Stimulated activated CD4-positive, alpha-beta T cell treated with anti-CD3 and anti-CD28 coated beads, Interleukin-1b, Interleukin-23, amount 100 ng/mL, for 4 hours (primary cell): ENCODE measurements around the gene APBB2.
"Not testable (repeated sequence)": the region's sequence is repeated elsewhere in the genome, so short reads cannot be mapped to it uniquely, and the experiment has no call there.

Experiments used
- DNase-seq, 2 donors: peaks; one replicate each; pipeline ENCODE4 v3.0.0-alpha.2; 2020; ENCODE audit warnings: low read depth in 2 of 2

Gene APBB2

GRCh38 chr4:40827758-40828157, 386.6 kb downstream of the APBB2 start:
- DNase-seq, result no peak

- no peak for DNase-seq
These were observed 387.5 kb downstream of the APBB2 start for GRCh38 chr4:40826821-40827220.

- DNase-seq, result no peak
These were observed 389.1 kb downstream of the APBB2 start for GRCh38 chr4:40825014-40825838.

GRCh38 chr4:40822420-40823166, 391.7 kb downstream of the APBB2 start:
- no peak for DNase-seq

GRCh38 chr4:40820101-40820500, 394.2 kb downstream of the APBB2 start:
- DNase-seq, result no peak

GRCh38 chr4:40817157-40817556, 397.2 kb downstream of the APBB2 start:
- not testable (repeated sequence) for DNase-seq

GRCh38 chr4:40812856-40813255, 401.5 kb downstream of the APBB2 start:
- no peak for DNase-seq

- no peak for DNase-seq
These were observed 402.0 kb downstream of the APBB2 start for GRCh38 chr4:40812386-40812785.

GRCh38 chr4:40811956-40812355, 402.4 kb downstream of the APBB2 start:
- DNase-seq, result no peak

- no peak for DNase-seq
These were observed 405.4 kb downstream of the APBB2 start for GRCh38 chr4:40808926-40809457.

DNA sequence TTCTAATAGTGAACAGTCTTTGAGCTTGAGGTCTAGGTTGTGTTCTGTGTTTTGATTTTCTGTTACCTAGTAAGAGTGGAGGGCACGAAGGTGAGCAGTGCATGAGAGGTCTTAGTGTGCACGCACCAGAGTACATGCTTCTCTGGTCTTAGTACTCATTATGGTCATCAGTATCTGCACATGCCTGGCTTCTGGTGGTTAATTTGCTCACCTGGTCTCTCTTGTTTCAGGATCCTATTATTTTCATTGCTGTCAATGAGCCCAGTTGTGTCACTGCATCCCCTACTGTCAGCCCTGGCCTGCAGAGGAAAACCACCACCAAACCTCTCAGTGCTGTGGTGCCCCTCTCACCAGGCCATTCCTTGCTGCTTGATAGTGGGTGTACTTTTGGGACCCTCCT, 409.7 kb downstream of the APBB2 start:
- no peak for DNase-seq

DNA sequence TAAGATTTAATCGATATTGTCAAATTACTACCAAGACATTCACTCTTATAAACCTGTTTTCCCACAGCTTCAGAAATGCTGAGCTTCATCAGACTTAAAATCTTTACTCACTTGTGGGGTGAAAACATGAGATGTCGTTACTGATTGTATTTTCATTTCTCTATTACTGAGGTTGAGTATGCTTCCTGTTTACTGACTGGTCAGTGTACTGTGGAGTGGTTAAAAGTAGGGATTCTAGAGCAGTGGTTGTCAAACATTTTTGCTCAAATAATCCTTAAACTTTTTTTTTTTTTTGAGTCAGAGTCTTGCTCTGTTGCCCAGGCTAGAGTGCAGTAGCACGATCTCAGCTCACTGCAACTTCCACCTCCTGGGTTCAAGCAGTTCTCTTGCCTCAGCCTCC, 414.3 kb downstream of the APBB2 start:
- no peak for DNase-seq

GRCh38 chr4:40789771-40790170, 424.6 kb downstream of the APBB2 start:
- no peak for DNase-seq

- DNase-seq, result no peak
These were observed 425.3 kb downstream of the APBB2 start for GRCh38 chr4:40789031-40789430.

- DNase-seq, result no peak
These were observed 426.0 kb downstream of the APBB2 start for GRCh38 chr4:40788331-40788730.

- DNase-seq, result no peak
These were observed 428.6 kb downstream of the APBB2 start for GRCh38 chr4:40785727-40786126.

GRCh38 chr4:40782876-40783275, 431.5 kb downstream of the APBB2 start:
- no peak for DNase-seq

- no peak for DNase-seq
These were observed 436.3 kb downstream of the APBB2 start for GRCh38 chr4:40778090-40778489.

- DNase-seq, result no peak
These were observed 445.1 kb downstream of the APBB2 start for GRCh38 chr4:40769266-40769665.

DNA sequence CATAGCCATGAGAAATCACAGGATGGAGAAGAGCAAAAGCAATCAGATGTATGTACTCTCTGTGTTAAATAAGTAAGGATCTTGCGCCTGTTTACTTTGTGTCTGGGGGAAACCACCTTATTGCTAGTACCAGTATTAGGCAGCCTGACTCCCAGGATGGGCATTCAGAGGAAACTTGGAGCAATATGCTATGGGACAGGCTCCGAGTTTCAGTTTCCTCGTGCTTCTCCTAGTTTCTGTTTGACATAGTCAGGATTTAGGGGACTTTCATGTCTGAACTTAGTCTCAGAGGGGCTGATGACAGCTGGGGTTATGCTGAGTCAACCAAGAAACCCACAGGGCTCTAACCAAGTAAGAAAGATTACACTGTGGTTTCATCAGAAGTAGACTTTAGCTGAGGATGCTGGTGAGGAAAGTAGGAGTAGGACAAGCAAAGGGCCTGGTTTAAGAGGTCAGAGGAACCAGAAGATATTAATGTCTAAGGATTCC, 451.1 kb downstream of the APBB2 start:
- DNase-seq, result no peak
